OCI-LY3 (cell line): ENCODE measurements around the gene LRCH1.

ENCODE experiments used
- CTCF ChIP-seq: fragments of 200-600, 300-600 bp; sonication (generic); IDR thresholded peaks from 2 replicates; pipeline ENCODE4 v1.5.1; 2014; ENCODE audit warnings: antibody characterized with exemption, low read length, low read depth
- EZH2phosphoT487 ChIP-seq: fragments of 200-600 bp; shearing (Covaris generic); IDR thresholded peaks from 2 replicates; pipeline ENCODE4 v1.6.1; 2018; ENCODE audit warnings: antibody characterized with exemption, mixed run types, low read depth

DNA sequence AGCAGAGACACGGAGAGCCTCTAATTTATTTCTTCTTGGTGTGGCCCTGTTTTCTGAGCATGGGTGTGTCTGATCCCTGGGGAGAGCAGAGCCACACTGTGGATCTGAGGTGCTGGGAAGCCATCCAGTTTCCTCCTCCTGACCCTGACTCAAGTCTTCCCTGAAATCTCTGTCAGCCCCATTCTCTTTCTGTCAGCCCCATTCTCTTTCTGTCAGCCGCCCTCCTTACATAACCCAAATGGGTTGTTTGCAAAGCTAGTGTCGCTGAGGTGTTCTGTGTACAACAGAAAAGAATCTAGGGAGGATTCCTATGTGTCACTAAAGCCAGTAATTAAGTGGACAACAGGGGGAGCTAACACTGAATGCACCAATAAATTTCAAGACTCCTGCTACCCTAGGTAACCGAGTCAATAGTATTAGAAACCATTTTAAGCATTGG lies 50.2 kb downstream of the LRCH1 start:
- TF ChIP-seq CTCF = peak; percentile 72
- TF ChIP-seq EZH2phosphoT487 = no peak
